EH (cell line): ENCODE data around the gene SF3A1.
A peak's percentile ranks its signal among the peaks of the same experiment; 100 is the strongest.

Source experiments
- DNase-seq: peaks from one replicate; pipeline ENCODE4 v3.0.0-alpha.2; 2015; ENCODE audit warnings: low read depth

SF3A1 gene

GRCh38 chr22:30301995-30302809, 54.5 kb downstream of the SF3A1 start:
- DNase-seq, result peak; percentile 91

DNA sequence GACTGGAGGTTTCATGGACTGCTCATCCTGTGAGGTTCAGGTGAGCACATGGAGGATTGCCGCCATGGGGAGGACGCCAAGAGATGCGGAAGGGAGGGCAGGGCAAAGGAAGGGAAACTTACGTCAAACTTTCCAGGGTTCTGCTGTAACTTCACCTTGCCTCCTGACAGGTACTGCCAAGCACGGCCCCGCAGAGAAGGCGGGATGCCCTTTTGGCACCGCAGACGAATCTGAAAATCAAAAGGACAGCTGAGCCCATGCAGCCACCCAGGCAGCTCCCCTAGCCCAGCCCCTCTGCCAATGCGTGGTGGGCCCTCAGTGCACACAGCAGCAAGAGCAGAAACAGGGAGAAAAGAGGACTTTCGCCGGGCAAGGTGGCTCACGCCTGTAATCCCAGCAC, 57.4 kb downstream of the SF3A1 start:
- no peak for DNase-seq

DNA sequence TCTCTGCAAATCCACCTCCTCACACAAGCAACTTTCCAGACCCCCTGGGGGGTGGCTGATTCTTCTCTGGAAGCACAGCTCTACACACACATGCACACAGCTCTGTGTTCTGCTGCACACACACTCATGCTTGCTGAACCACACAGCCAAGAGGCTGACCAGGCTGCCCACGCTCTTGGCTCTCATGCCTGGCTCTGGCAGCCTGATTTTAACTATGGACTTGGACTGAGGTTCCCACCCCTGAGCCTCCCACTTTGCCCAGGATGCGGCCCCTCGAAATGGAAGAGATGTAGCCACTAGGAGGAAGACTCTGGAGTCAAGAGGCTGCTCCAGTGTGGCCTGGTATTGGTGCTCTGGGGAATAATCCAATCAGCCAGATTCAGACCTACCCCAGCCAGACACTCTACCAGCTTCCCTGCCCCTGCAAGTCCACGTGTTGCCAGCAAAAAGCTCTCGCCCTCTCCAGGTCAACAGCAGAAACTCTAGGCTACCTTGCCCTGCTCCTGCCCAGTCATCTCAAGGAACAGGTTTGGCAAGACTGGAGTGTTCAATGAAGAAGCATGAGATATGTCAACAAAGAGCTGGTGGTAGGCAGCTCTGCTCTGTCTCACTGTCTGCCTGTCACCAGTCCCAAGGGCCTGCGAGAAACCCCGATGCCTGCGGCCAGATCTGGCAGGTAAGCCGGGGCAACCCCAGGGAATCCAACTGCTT, 58.5 kb downstream of the SF3A1 start:
- DNase-seq, result no peak

- DNase-seq, result no peak
These were observed 59.3 kb downstream of the SF3A1 start for GRCh38 chr22:30297276-30297990.

DNA sequence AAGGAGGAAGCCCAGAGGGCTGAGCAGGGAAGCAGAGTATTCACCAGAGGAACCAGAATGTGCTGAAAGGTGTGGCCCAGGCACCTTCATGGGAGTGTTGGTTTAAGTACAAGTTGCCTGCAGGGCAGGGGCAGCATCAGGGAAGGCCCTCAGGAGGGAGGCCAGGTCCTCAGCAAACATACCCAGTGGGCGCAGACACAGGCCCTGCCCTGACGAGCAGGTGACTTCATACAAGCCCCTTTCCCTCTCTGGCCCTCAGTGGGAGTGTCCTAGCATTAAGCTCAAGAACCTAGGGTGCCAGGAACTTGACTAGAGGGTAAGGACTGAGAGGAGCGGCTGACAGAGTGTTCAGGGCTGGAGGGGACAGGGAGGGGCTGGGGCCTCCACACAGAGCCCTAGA, 59.9 kb downstream of the SF3A1 start:
- no peak for DNase-seq

DNA sequence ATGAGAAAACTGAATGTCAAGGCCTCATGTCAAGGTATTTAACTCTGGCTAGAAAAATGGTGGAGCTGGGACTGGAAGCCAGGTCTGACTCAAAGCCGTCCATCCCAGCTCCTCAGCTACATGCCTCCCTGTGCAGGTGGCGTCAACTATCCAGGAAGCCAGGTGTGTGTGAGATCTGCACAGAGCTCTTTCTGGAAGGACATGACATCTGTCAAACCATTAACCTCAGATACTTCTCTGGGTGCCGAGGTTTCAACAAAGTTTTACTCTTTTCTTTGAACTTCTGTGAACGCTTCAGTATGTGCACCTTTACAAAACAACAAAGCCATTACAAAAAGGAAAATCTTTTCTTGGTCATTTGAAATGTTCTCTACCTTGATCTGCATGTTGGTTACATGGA, 60.4 kb downstream of the SF3A1 start:
- DNase-seq, result no peak

DNA sequence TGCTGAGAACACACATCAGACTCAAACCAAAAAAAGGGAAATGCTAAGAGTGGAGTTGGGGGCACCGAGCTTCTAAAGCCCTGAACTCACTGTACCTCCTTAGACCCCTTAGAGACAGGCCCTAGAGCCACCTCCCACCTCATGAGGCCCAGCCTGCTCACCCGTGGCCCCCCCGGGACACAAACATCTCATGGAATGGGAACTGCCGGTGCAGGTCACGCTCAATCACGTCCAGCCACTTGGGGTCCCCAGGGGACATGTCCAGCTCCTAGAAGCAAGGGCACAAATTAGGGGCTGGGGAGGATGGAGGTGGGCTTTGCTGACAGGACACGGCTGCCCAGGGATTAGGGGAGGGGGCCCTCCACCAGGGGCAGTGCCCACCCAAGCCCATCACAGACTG, 61.1 kb downstream of the SF3A1 start:
- no peak for DNase-seq

- no peak for DNase-seq
These were observed 61.9 kb downstream of the SF3A1 start for GRCh38 chr22:30294830-30295229.

DNA sequence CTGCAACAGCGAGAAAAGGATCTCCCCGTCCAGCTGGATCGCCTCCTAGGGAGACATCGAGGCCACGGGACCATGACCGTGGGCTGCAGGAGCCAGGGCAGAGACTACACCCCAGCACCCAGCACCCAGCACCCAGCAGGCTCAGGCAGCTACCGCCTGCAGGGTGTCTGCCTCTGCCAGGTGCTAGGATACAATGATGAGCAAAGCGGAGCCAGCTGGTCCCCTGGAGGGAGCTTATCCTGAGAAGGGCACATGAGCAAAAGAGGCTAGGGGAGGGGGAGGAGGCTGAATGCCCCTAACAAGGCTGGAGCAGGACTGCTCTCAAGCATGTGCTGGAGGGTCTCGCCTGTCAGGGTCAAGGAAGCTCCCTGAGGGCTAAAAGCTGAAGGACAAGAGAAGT, 62.6 kb downstream of the SF3A1 start:
- no peak for DNase-seq

DNA sequence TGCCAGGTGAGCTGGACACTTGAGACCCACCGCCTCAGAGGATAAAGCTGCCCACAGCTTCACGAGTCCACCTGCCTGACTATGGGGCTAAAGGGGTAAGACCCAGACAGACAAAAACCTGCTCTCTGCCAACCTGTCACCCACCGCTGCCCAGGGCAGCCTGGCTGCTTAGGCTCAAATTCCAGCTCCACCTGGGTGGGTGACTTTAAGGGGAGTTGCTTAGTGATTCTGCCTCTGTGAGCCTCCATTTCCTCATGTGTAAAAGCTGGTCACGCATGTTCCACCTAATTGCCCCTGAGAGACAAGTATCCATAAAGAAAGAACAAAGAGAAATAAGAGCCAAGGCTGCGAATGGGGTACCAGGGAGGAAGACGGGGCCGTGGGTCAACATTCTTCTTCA, 63.7 kb downstream of the SF3A1 start:
- no peak for DNase-seq

DNA sequence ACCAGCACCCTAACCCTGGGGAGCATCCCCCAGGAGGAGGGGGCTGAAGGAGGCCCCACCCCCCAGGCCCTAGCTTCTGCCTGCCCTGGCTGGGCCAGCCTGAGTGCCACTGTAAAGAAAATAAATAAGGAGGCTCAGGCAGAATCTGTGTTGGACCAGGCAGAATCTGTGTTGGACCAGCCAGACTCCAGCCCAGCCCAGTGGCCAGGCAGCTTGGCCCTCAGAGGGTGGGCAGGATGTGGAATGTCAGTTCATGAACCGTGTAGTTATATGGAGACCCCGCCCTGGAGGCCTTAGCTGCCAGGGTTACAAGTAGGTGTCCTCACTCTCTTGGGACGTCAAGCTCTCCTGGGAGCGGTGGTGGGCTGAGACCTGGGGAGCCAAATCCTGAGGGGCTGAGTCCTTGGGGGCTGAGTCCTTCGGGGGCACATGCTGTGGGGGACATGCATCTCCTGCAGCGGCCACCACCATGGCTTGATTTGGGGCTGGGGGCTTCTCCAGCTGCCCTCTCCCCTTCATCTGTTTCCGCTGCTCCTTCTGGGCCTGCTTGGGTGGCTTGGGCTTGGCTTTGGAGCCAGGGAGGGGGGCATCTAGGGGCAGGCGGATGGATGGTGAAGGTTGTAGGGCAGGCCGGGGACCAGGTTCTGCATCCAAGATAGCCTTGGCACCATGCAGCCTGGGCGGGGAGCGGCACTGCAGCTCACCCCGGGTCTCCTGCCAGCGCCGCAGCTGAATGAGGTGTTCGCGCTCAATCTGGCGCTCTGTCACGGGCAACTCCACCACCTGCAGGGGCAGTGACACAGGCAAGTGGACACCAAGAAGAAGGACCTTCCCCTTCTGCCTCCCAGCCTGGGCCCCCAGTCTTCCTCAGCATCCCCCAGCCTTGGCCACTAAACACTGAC, 64.4 kb downstream of the SF3A1 start:
- DNase-seq, result no peak

- peak; percentile 68 for DNase-seq
These were observed 65.4 kb downstream of the SF3A1 start for GRCh38 chr22:30291058-30291892.

GRCh38 chr22:30290342-30291057, 66.2 kb downstream of the SF3A1 start:
- DNase-seq, result peak; percentile 74

DNA sequence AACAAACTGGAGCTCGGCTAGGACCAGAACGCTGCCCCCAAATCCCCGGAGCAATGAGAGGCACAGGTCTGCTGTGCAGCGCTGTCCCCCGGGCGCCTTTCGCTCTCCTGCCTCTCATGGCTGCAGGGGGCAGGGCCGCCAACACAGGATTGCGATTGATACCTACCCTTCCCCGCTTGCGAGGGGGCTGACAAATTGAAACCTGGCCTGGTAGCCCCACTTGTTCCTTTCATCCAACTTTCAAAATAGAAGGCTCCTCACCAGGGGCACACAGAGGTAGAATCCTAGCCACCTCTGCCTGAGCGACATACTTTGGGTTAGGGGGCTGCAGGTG, 66.7 kb downstream of the SF3A1 start:
- DNase-seq, result no peak

DNA sequence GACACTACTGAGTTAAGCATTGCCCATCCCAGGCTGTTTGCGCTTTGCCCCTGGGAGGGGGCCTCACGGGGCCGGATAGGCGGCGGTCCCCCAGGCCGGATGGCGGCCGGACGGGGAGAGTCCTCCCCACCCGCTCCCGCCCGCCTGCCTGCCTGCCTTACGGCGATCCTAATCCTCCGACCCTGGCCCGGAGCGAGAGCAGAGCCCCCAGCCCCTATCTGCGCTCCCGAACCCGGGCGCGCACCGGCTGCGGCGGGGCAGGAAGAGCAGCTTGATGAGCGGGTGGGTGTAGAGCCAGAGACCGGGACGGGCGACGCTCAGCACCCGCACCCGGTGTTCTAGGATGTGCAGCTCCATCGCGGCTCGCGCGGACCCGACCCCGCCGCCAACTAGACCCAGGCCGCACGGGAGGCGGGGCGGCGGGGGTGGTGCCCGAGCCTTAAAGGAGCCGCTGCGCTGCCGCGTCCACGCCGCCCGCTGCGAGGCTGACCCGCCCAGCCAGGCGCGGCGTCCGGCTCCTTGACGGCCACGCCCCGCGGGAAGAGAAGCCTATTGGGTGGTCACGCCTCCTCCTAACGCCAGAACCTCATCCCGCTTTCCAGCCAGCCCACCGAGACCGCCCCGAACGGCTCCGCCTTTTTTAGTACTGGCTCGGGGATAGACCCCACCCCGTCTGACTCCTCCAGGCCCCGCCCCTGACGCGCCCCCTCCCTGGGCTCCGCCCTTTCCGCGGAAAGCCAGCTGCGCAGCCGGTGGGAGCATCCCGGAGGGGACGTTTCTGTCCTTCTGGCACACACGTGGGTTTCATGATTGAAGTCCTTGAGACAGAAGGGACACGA, 67.3 kb downstream of the SF3A1 start, which contains the start of gene CASTOR1:
Gene CASTOR1 (minus strand): TSS at position 365 of the 839 bp plus-strand sequence. CDS start 8 bp downstream, at position 357.
- peak; percentile 99 for DNase-seq

- DNase-seq, result no peak
These were observed 68.1 kb downstream of the SF3A1 start for GRCh38 chr22:30288419-30289140.

DNA sequence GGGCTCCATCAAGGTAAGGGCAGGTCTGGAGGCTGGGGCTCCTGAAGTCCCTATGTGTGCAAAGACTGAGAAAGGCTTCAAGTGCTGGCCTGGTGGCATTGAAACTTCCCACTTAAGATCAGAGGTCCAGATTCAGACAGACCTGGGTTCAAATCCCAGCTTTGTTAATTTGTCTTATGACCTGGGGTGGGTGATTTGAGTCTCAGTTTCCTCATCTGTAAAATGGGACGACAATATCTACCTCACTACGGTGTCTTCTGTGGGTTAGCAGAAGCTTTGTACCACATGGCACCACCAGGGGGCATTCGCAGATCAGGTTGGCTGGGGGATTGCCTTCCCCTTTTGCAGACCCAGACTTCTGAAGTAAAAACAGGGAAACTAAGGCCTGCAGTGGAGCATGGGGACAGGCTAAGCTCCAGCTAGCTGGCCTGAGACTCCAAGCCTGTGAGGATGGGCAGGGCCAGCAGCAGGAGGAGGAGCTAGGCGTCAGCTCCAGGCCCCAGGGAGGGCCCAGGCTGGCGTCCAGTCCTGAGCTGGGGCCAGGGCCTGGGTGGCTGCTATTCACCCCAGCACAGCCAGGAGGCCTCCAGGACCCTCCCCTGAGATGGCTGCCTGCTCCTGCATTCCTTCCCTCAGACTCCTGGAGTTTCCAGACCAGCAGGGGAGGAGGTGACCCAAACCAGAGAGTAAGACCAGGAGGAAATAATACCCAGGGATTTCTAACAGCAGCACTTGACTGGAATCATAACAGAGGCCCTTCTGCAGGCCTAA, 68.9 kb downstream of the SF3A1 start:
- peak; percentile 95 for DNase-seq
